Endothelial cell of umbilical vein (primary cell): ENCODE results near the gene PPM1L. TPM values are rescaled to one million over a fixed set of nuclear protein-coding genes. Genes with fewer than 3 reads are reported as not detected.

Source experiments
- BruUV-seq: library from RNA; stranded (reverse); fragments of 400-500 nt; replicated peaks from 2 replicates; lab custom pipeline; 2021; lab: Mats Ljungman, UMichigan
- CTCF ChIA-PET: fragments of 300-600, 350-600 bp; sonication (Branson Sonifier 250); formaldehyde crosslinking; loops from one replicate; lab custom pipeline; 2021; ENCODE audit warnings: antibody characterized with exemption, inconsistent platforms; lab: Charles Lee
- POLR2A ChIA-PET: fragments of 300-600, 350-600 bp; sonication (Branson Sonifier 250); formaldehyde crosslinking; loops from one replicate; lab custom pipeline; 2021; ENCODE audit warnings: antibody characterized with exemption, inconsistent platforms; lab: Charles Lee
- DNase-seq: peaks from one replicate; pipeline ENCODE4 v3.0.0-alpha.2; 2011; ENCODE audit warnings: low read depth, low spot score
- FAIRE-seq: peaks from 2 replicates; lab custom pipeline; 2011; peaks lifted over from hg19 to GRCh38; lab: Jason Lieb, UNC
- H2AFZ ChIP-seq: 2 replicates; pipeline ENCODE4 v1.6.0; 2012; ENCODE audit warnings: low read depth, low read length, control low read depth, inconsistent platforms
- H3K27ac ChIP-seq: 2 replicates; pipeline ENCODE4 v1.5.1; 2011; ENCODE audit warnings: low read depth, mild to moderate bottlenecking, control low read depth, low read length, moderate library complexity; ENCODE audit not compliant: insufficient read depth
- H3K27me3 ChIP-seq, 2 experiments: 2 replicates each; pipeline versions ENCODE4 v1.6.0 to v1.6.1; 2011; ENCODE audit warnings: low read length in 2 of 2, mixed read lengths in 1 of 2; ENCODE audit not compliant: control insufficient read depth in 2 of 2, insufficient read depth in 2 of 2
- H3K36me3 ChIP-seq, 2 experiments: 2 replicates in 1 of 2; 3 replicates in 1 of 2; pipeline ENCODE4 v1.5.1; 2011; ENCODE audit warnings: low read length in 2 of 2, mild to moderate bottlenecking in 1 of 2, moderate library complexity in 1 of 2; ENCODE audit not compliant: control insufficient read depth in 2 of 2, insufficient read depth in 2 of 2; ENCODE audit errors: extremely low read depth in 1 of 2
- H3K4me1 ChIP-seq: 3 replicates; pipeline ENCODE4 v1.5.1; 2011; ENCODE audit warnings: mild to moderate bottlenecking, low read length; ENCODE audit not compliant: control insufficient read depth, insufficient read depth; ENCODE audit errors: extremely low read depth
- H3K4me2 ChIP-seq: 2 replicates; pipeline ENCODE4 v1.6.1; 2011; ENCODE audit warnings: low read length, control low read depth, mixed read lengths; ENCODE audit not compliant: insufficient read depth
- H3K4me3 ChIP-seq, 3 experiments: fragments of 200-600 bp in 1 of 3; sonication (generic), shearing (Covaris generic) in 1 of 3; replicated peaks in 1 of 3; 2 replicates each; pipeline ENCODE4 v1.5.1; 2011 to 2016; ENCODE audit warnings: control low read depth in 3 of 3, low read length in 3 of 3, mild to moderate bottlenecking in 2 of 3, inconsistent platforms in 1 of 3, low read depth in 1 of 3, moderate library complexity in 1 of 3; ENCODE audit not compliant: insufficient read depth in 1 of 3
- H3K79me2 ChIP-seq: 2 replicates; pipeline ENCODE4 v1.6.0; 2012; ENCODE audit warnings: low read length, inconsistent platforms; ENCODE audit not compliant: control insufficient read depth, insufficient read depth
- H3K9ac ChIP-seq: replicated peaks from 2 replicates; pipeline ENCODE3; 2011; ENCODE audit warnings: low read length, control low read depth; ENCODE audit not compliant: insufficient read depth; ENCODE audit errors: extremely low read depth
- H3K9me1 ChIP-seq: replicated peaks from 3 replicates; pipeline ENCODE4 v1.6.0; 2011; ENCODE audit warnings: mild to moderate bottlenecking, low read length; ENCODE audit not compliant: control insufficient read depth, insufficient read depth; ENCODE audit errors: extremely low read depth
- H3K9me3 ChIP-seq: replicated peaks from 2 replicates; pipeline ENCODE4 v1.5.1; 2012; ENCODE audit warnings: low read length, inconsistent platforms; ENCODE audit not compliant: control insufficient read depth, insufficient read depth
- H4K20me1 ChIP-seq: replicated peaks from 2 replicates; pipeline ENCODE3; 2011; ENCODE audit warnings: mild to moderate bottlenecking, low read length; ENCODE audit not compliant: control insufficient read depth, insufficient read depth; ENCODE audit errors: extremely low read depth
- CTCF ChIP-seq, 2 donors: IDR thresholded peaks; 1 replicate in 1 of 2; 2 replicates in 1 of 2; pipeline ENCODE4 v1.5.1; 2011; ENCODE audit warnings: low read length in 2 of 2, mild to moderate bottlenecking in 2 of 2, moderate library complexity in 2 of 2, control low read depth in 1 of 2, inconsistent platforms in 1 of 2, low read depth in 1 of 2; ENCODE audit not compliant: insufficient read depth in 1 of 2; ENCODE audit errors: extremely low read depth in 1 of 2
- EZH2 ChIP-seq: IDR thresholded peaks from 2 replicates; pipeline ENCODE4 v1.6.1; 2012; ENCODE audit warnings: borderline replicate concordance, low read depth, mild to moderate bottlenecking, moderate library complexity, low read length, inconsistent platforms; ENCODE audit not compliant: severe bottlenecking
- FOS ChIP-seq: IDR thresholded peaks from 2 replicates; pipeline ENCODE4 v1.6.1; 2011; ENCODE audit warnings: mild to moderate bottlenecking, low read length, moderate library complexity, borderline replicate concordance; ENCODE audit not compliant: insufficient read depth
- GATA2 ChIP-seq: IDR thresholded peaks from 2 replicates; pipeline ENCODE4 v1.7.0; 2011; ENCODE audit warnings: low read depth, mild to moderate bottlenecking, moderate library complexity, mixed read lengths, low read length; ENCODE audit not compliant: insufficient read length, insufficient read depth
- JUN ChIP-seq: IDR thresholded peaks from 2 replicates; pipeline ENCODE4 v1.6.1; 2011; ENCODE audit warnings: borderline replicate concordance, low read depth; ENCODE audit not compliant: insufficient read length, insufficient read depth
- MAX ChIP-seq: IDR thresholded peaks from 2 replicates; pipeline ENCODE4 v1.6.1; 2011; ENCODE audit not compliant: insufficient read depth, insufficient read length
- MYC ChIP-seq: IDR thresholded peaks from one replicate; pipeline ENCODE4 v1.6.1; 2011; ENCODE audit warnings: mild to moderate bottlenecking, low read depth, low read length
- POLR2A ChIP-seq: IDR thresholded peaks from 2 replicates; pipeline ENCODE4 v1.6.1; 2012; ENCODE audit warnings: low read depth, mild to moderate bottlenecking, control low read depth, low read length
- POLR2AphosphoS5 ChIP-seq: IDR thresholded peaks from 2 replicates; pipeline ENCODE4 v1.6.1; 2012; ENCODE audit warnings: low read depth, mild to moderate bottlenecking, control low read depth, low read length, moderate library complexity; ENCODE audit not compliant: insufficient read depth
- dilution Hi-C: fragments of 300-500 bp; cut with MboI; formaldehyde crosslinking; loops from one replicate; pipeline ENCODE4 v1.15.0; 2019; ENCODE audit warnings: low sequenced_read_pairs; ENCODE audit not compliant: extremely low pct_ligation_motif_present
- intact Hi-C: fragments of 100-400 bp; cut with micrococcal nuclease; formaldehyde crosslinking; loops from one replicate; pipeline ENCODE4 v1.10.0; 2022
- polyA plus RNA-seq, 4 experiments: library from polyadenylated mRNA; depleted of rRNA in 3 of 4; stranded (reverse) in 3 of 4; unstranded in 1 of 4; fragments of >200 nt; gene quantifications; 2 replicates each; pipeline versions ENCODE4 v1.2.1 to v1.2.3, GENCODE V29; 2011 to 2012; ENCODE audit warnings: missing spikeins in 1 of 4
- total RNA-seq: library from RNA; stranded (reverse); gene quantifications from 2 replicates; pipeline ENCODE4 v1.2.3, GENCODE V29; 2021

PPM1L gene
- total and polyA plus RNA-seq, 2 donors (not counting 3 experiments of a cell fraction or from before 2014, with no cell fraction given), result 0.63 to 2.9 TPM

GRCh38 chr3:161028555-161029153, 272.6 kb downstream of the PPM1L start:
- intact Hi-C loops (no loop called here), dilution Hi-C loops (no loop called here)
- Histone ChIP-seq H3K9me1 (no peaks in the 10 kb centered on the region), H2AFZ (no peak overlapping the region), H3K9ac (no peak overlapping the region), H3K27ac (no peak overlapping the region), H4K20me1 (no peaks in the 10 kb centered on the region), H3K4me2 (no peak overlapping the region), H3K4me3 (no peak overlapping the region), H3K9me3 (no peaks in the 10 kb centered on the region), H3K4me1 (no peaks in the 10 kb centered on the region), H3K36me3 (no peaks in the 10 kb centered on the region), H3K27me3 (no peaks in the 10 kb centered on the region), H3K79me2 (no peaks in the 10 kb centered on the region)
- FAIRE-seq (no peak), DNase-seq (no peak)
- ChIA-PET CTCF (interaction anchor here (1.0 to 1.2 kb wide), 2 partner anchors 37 to 72 kb away, joined by 3 to 4 read pairs; no protein-coding TSS in a partner anchor), POLR2A (no interaction called here)
- TF ChIP-seq POLR2A (no peak), EZH2 (no peak), CTCF (IDR thresholded peaks at IDR 0.05; ENCODE audit: extremely low read depth in 1 of 2, insufficient read depth in 1 of 2, low read depth in 1 of 2, low read length in 2 of 2) (no peak), MYC (no peak), GATA2 (no peak), FOS (no peak), JUN (no peak), POLR2AphosphoS5 (no peak), MAX (no peak)
- no TSS peak for BruUV-seq
